Measurements from ENCODE around the gene RAMP2. TPM values are rescaled to one million over a fixed set of nuclear protein-coding genes. Genes with fewer than 3 reads are reported as not detected.

The RAMP2 gene
- total and polyA plus RNA-seq, 9 donors = 35.9 to 87.2 (median 73.2) TPM

DNA sequence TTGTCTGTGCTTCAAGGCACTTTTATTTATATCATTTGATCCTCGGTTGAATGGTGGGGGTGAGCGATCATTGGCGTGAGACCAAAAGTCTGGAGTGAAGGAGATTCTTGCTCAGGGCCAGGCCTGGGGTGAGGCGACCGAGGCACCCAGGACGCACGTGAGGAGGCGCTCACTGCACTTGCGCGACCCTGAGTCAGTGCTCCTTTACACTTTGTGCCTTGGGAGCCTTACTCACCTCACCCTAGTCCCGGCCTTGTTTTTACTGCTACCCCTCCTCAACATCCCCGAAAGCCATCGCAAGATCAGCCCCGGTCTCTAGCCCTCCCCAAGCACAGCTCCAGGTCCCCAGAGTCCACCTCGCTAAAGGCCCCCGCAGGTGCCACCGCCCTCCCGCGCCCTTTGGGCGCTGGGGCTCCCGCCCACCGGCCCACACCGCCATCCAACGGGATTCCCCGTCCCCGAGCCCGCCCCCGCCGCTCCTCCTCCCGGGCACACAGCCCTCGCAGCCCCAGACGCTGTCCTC is 16.7 kb upstream of the RAMP2 start:
- H3K27me3 ChIP-seq (ENCODE audit: control insufficient read depth, insufficient read depth, low read length) = peaks cover 12% of the 10 kb centered on the region
- WGBS (ENCODE audit: insufficient coverage) = under 1% methylated on average over 29 of the region's 32 CpGs
- peak; percentile 62 for DNase-seq

DNA sequence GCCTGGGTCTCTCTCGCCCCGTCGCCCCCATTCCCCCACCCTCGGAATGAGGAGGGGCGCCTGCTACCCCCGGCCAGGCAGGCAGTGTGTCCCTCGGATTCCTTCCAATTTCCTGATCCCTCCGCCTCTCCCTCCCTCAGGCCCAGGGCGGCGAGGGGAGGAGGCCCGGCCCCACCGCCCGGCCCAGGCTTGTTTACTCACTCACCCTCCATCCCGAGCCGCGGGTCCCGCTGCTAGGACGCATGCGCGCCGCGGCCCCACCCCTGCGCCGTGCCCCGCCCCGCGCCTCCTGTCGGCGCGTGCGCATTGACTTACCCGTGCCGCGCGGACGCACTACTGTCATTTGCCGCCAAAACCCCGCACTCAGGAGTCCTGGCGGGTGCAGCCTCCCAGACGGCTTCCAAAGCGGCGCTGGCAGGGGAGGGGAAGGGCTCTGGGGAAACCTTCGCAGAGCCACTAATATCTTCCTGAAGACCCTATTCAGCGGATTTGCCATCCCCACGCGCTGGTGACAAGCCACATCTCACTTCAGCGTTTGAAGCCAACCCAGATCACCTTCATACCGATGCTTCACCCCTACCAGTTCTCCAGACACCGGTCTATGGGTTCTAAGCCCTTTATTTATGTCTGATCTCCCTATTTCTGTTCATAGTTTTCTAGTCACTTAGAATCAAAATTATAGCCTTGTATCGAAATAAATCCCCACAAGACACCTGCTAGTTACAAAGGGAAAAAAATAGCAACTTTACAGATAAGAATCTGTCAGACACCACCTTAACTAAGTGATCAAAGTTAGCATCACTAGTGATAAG is 16.0 kb upstream of the RAMP2 start, which contains the start of gene EZH1:
Gene EZH1 (minus strand): TSS at position 235 of the 812 bp plus-strand sequence. CDS start 16,099 bp downstream, outside the sequence.
- Histone ChIP-seq H3K9me3 (replicated peaks; ENCODE audit: control insufficient read depth, low read depth, low read length) (peaks cover 2% of the 10 kb centered on the region), H3K27me3 (ENCODE audit: control insufficient read depth, insufficient read depth, low read length) (peaks cover 12% of the 10 kb centered on the region), H3K36me3 (ENCODE audit: control insufficient read depth, insufficient read depth, low read length) (no peaks in the 10 kb centered on the region), H3K4me3 (ENCODE audit: low read length) (peak within 1 kb of the TSS; percentile 87), H3K4me1 (ENCODE audit: control insufficient read depth, insufficient read depth, low read length) (peaks cover 20% of the 10 kb centered on the region), H3K27ac (ENCODE audit: low read length) (peak within 1 kb of the TSS; percentile 92)
- DNase-seq = peak; percentile 95
- 1% methylated on average over 35 of the region's 50 CpGs for WGBS (ENCODE audit: insufficient coverage)

More for the DNA sequence above, 16.7 kb upstream of the RAMP2 start:
- no peaks in the 10 kb centered on the region for H3K36me3 ChIP-seq (ENCODE audit: control insufficient read depth, insufficient read depth, low read length)
- peak overlapping the region; percentile 87 for H3K4me3 ChIP-seq (ENCODE audit: low read length)
- H3K4me1 ChIP-seq (ENCODE audit: control insufficient read depth, insufficient read depth, low read length) = peaks cover 16% of the 10 kb centered on the region
- peaks cover 2% of the 10 kb centered on the region for H3K9me3 ChIP-seq (replicated peaks; ENCODE audit: control insufficient read depth, low read depth, low read length)
- H3K27ac ChIP-seq (ENCODE audit: low read length) = peak overlapping the region; percentile 92

DNA sequence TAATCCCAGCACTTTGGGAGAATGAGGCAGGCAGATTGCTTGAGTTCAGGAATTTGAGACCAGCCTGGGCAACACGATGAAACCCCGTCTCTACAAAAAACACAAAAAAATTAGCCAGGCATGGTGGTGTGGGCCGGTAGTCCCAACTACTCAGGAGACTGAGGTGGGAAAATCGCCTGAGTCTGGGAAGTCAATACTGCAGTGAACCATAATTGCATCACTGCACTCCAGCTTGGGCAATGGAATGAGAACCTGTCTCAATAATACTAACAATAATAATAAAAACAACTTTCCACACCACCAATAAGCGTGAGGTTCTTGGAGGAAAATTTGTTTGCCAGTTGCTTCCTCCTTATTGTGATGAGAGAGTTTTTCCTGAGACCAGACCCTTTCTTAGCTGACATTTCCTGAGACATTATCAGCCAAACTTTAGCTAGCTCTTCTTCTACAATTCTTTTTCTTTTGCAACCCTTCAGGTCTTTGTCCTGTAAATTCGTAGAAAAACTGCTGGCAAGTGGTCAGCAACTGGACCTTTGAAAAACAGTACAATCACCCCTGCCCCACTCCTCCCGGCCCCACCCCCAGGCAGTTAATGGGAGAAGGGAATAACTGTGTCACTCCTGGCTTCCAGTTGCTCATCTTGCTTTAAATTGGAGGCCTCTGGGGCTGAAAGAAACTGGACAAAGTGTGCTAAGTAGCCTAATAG is 12.7 kb upstream of the RAMP2 start:
- H3K4me1 ChIP-seq (ENCODE audit: control insufficient read depth, insufficient read depth, low read length) = peaks cover 21% of the 10 kb centered on the region
- no CpG with 5 or more reads among the region's 7 CpGs for WGBS (ENCODE audit: insufficient coverage)
- DNase-seq = peak; percentile 63

DNA sequence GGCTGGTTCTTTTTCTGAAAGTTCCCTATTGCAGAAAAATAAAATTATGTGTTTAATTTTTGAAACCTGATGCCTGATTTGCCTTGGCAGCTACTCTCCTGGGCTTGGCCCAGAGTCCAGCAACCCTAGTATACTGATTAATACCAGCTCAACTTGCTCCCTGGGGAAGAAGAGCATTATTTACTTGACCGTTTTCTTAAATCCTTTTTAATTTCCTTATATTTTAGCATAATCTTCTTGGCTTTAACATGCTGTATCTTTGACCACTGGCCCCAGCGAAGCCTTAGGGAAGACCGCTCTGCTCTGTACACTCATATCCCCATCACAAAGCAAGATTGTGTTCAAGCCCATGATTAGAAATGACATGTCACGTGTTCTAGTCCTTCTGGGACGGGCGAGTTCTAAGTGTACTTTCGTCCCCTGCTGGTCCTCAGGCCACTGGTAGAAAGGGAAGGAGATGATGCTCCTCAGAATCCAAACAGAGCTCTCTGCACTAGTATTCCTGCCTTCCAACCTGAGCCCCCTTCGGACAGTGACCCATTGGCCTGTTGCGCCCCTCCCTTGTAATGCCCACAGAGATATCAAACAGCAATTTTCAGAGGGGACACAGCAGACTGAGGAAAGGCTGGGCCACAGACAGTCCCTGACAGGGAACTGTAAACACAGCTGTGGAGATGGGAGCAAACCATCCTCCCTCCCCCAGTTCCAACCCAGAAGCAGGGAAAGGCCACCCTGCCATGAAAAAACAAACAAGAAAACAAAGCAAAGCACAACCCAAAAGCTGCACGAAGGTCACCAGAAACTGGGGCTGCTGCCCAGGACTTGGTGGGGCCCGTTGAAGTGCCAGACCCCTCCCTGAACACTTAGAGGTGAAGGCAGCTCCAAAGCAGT is 11.9 kb upstream of the RAMP2 start:
- DNase-seq = no peak
- Histone ChIP-seq H3K4me3 (ENCODE audit: low read length) (no peak overlapping the region), H3K9me3 (replicated peaks; ENCODE audit: control insufficient read depth, low read depth, low read length) (peaks cover 2% of the 10 kb centered on the region), H3K4me1 (ENCODE audit: control insufficient read depth, insufficient read depth, low read length) (peaks cover 14% of the 10 kb centered on the region), H3K27me3 (ENCODE audit: control insufficient read depth, insufficient read depth, low read length) (peaks cover 12% of the 10 kb centered on the region), H3K27ac (ENCODE audit: low read length) (peak overlapping the region; percentile 35), H3K36me3 (ENCODE audit: control insufficient read depth, insufficient read depth, low read length) (no peaks in the 10 kb centered on the region)
- 69% methylated on average over 6 of the region's 11 CpGs for WGBS (ENCODE audit: insufficient coverage)

More for the DNA sequence above, 12.7 kb upstream of the RAMP2 start:
- Histone ChIP-seq H3K27ac (ENCODE audit: low read length) (peak overlapping the region; percentile 35), H3K9me3 (replicated peaks; ENCODE audit: control insufficient read depth, low read depth, low read length) (peaks cover 2% of the 10 kb centered on the region), H3K36me3 (ENCODE audit: control insufficient read depth, insufficient read depth, low read length) (no peaks in the 10 kb centered on the region), H3K27me3 (ENCODE audit: control insufficient read depth, insufficient read depth, low read length) (peaks cover 12% of the 10 kb centered on the region), H3K4me3 (ENCODE audit: low read length) (no peak overlapping the region)

DNA sequence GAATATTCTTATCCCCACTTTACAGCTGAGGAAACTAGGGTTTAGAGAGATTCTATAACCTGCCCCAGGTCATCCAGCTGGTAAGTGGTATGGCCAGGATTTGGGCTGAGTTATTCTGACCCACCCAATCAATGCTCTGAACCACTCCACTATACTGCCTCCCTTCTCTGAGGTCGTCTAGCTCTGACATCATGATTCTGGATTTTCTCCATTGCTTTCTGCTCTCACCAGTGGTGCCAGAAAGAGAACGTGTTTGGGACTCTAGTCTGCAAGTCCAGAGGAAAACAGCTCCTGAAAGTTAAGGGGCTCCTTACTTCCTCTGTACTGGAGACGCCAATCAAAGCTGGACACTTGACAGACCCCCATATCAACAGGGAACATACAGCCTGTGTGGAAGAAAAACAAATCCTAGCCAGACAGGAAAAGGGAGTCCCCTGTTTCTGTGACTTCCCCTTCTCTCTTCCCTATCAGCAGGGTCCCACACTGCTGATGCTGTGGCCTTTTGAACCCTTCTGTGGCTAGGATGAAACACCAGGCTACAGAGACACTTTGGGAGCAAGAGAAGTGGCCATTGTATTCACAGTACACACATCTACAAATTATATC is 10.2 kb upstream of the RAMP2 start:
- Histone ChIP-seq H3K27me3 (ENCODE audit: control insufficient read depth, insufficient read depth, low read length) (peaks cover 5% of the 10 kb centered on the region), H3K4me3 (ENCODE audit: low read length) (no peak overlapping the region), H3K4me1 (ENCODE audit: control insufficient read depth, insufficient read depth, low read length) (peaks cover 8% of the 10 kb centered on the region), H3K36me3 (ENCODE audit: control insufficient read depth, insufficient read depth, low read length) (no peaks in the 10 kb centered on the region), H3K27ac (ENCODE audit: low read length) (no peak overlapping the region), H3K9me3 (replicated peaks; ENCODE audit: control insufficient read depth, low read depth, low read length) (no peaks in the 10 kb centered on the region)
- WGBS (ENCODE audit: insufficient coverage) = 48% methylated on average over 2 of the region's 3 CpGs
- peak; percentile 65 for DNase-seq

DNA sequence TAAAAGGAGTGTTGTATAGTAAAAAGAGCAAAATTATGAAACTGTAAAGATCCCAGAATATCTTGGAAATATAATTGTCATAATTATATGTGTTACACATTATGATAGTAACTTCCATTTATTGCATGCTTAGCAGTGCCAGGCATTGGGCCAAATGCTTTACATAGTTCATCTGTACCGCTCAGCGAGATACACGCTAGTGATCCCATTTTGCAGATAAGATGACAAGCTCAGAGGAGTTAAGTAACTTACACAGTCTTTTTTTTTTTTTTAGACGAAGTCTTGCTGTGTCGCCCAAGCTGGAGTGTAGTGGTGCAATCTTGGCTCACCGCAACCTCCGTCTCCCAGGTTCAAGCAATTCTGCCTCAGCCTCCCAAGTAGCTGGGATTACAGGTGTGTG is 9.4 kb upstream of the RAMP2 start:
- Histone ChIP-seq H3K27me3 (ENCODE audit: control insufficient read depth, insufficient read depth, low read length) (no peaks in the 10 kb centered on the region), H3K36me3 (ENCODE audit: control insufficient read depth, insufficient read depth, low read length) (peaks cover 3% of the 10 kb centered on the region), H3K27ac (ENCODE audit: low read length) (no peak overlapping the region), H3K4me1 (ENCODE audit: control insufficient read depth, insufficient read depth, low read length) (peaks cover 8% of the 10 kb centered on the region), H3K9me3 (replicated peaks; ENCODE audit: control insufficient read depth, low read depth, low read length) (no peaks in the 10 kb centered on the region), H3K4me3 (ENCODE audit: low read length) (no peak overlapping the region)
- WGBS (ENCODE audit: insufficient coverage) = 67% methylated on average over 3 of the region's 7 CpGs
- no peak for DNase-seq

DNA sequence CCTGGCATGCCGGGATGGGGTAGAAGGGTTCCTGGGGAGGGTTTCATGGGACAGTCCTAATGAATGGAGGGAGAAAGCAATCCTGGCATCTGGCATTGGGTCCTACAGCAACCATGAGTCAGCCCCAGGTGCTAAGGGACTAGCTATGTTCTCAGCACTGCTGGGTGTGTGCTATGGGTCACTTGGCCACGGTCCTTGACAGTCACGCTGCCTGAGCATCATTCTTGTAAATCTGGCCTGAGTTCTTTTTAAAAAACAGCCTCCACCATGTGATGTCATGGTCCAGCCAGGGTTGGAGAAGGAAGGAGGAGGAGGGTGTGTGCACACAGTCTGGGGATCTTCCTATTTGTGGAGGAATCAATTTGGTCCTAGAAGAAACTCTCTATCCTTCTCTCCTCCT is 6.2 kb upstream of the RAMP2 start:
- DNase-seq = peak; percentile 68
- no peaks in the 10 kb centered on the region for H3K9me3 ChIP-seq (replicated peaks; ENCODE audit: control insufficient read depth, low read depth, low read length)

DNA sequence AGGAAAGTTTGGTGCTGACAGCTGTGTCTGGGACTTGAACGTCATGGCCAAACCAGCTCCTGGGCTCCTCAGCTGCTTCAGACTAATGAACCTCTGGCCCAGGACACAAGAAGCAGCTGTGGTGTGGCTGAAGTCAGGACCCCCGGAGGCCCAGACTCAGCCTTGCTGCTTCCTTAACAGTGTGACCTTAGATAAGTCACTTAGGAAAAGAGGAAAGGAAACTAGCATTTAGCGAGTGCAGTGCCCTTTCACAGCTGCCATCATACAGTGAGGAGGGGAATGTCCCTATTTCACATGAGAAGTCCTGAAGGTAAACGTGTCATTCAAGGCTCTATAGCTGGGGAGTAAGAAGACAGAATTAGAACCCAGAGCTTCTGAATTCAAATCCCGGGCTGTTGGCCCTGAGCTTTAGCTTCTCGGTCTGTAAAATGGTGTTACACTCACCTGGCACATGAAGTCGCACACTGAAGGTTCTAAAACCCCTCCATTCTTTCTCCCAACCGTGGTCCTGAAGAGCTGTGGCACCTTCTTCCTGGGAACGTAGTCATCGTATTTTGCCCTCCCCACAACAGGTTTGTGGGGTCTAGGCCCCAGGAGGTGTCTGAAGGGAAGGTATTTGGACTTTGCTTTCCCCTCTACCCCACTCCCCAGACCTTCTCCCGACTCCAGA is 910 bp upstream of the RAMP2 start:
- Histone ChIP-seq H3K4me1 (ENCODE audit: control insufficient read depth, insufficient read depth, low read length) (peaks cover 29% of the 10 kb centered on the region), H3K27ac (ENCODE audit: low read length) (no peak overlapping the region), H3K27me3 (ENCODE audit: control insufficient read depth, insufficient read depth, low read length) (peaks cover 23% of the 10 kb centered on the region), H3K36me3 (ENCODE audit: control insufficient read depth, insufficient read depth, low read length) (peaks cover 5% of the 10 kb centered on the region), H3K4me3 (ENCODE audit: low read length) (peak overlapping the region; percentile 60), H3K9me3 (replicated peaks; ENCODE audit: control insufficient read depth, low read depth, low read length) (no peaks in the 10 kb centered on the region)
- 16% methylated on average over 4 of the region's 11 CpGs for WGBS (ENCODE audit: insufficient coverage)
- DNase-seq = peak; percentile 49

More for the DNA sequence above, 6.2 kb upstream of the RAMP2 start:
- 46% methylated on average over 3 of the region's 3 CpGs for WGBS (ENCODE audit: insufficient coverage)
- H3K27me3 ChIP-seq (ENCODE audit: control insufficient read depth, insufficient read depth, low read length) = peaks cover 3% of the 10 kb centered on the region
- H3K27ac ChIP-seq (ENCODE audit: low read length) = no peak overlapping the region
- H3K4me3 ChIP-seq (ENCODE audit: low read length) = no peak overlapping the region
- peaks cover 3% of the 10 kb centered on the region for H3K36me3 ChIP-seq (ENCODE audit: control insufficient read depth, insufficient read depth, low read length)
- peaks cover 2% of the 10 kb centered on the region for H3K4me1 ChIP-seq (ENCODE audit: control insufficient read depth, insufficient read depth, low read length)

DNA sequence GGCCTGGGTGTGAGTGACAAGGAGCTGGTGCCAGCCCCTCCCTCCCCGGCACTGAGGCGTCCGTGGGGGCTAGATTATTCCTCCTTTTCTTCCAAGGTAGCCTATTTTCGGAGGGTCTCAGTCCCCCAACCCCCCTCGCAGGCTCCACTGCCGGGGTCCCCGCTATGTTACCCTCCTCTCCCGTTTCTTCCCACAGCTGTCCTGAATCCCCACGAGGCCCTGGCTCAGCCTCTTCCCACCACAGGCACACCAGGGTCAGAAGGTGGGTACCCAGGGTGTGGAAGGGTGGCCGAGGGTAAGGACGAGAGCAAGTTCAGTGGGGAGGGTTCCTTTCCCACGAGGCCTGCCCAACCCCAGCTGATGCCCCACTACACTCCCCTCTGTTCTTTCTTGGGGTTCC is 611 bp downstream of the RAMP2 start:
- Histone ChIP-seq H3K27me3 (ENCODE audit: control insufficient read depth, insufficient read depth, low read length) (peaks cover 23% of the 10 kb centered on the region), H3K4me3 (ENCODE audit: low read length) (peak overlapping the region; percentile 60), H3K9me3 (replicated peaks; ENCODE audit: control insufficient read depth, low read depth, low read length) (no peaks in the 10 kb centered on the region), H3K36me3 (ENCODE audit: control insufficient read depth, insufficient read depth, low read length) (peaks cover 2% of the 10 kb centered on the region), H3K4me1 (ENCODE audit: control insufficient read depth, insufficient read depth, low read length) (peaks cover 29% of the 10 kb centered on the region), H3K27ac (ENCODE audit: low read length) (peak overlapping the region; percentile 59)
- 21% methylated on average over 9 of the region's 12 CpGs for WGBS (ENCODE audit: insufficient coverage)
- DNase-seq = no peak

Measured in muscle of leg (tissue), 11 donors.